ENCODE measurements around the gene ZC2HC1B. TPM values are rescaled to one million over a fixed set of nuclear protein-coding genes. Genes with fewer than 3 reads are reported as not detected.
A peak's percentile ranks its signal among the peaks of the same experiment; 100 is the strongest.

Gene ZC2HC1B
- total and polyA plus RNA-seq, 9 of the 15 experiments (the other 6 are each of a cell fraction or from before 2014, with no cell fraction given): not detected

DNA sequence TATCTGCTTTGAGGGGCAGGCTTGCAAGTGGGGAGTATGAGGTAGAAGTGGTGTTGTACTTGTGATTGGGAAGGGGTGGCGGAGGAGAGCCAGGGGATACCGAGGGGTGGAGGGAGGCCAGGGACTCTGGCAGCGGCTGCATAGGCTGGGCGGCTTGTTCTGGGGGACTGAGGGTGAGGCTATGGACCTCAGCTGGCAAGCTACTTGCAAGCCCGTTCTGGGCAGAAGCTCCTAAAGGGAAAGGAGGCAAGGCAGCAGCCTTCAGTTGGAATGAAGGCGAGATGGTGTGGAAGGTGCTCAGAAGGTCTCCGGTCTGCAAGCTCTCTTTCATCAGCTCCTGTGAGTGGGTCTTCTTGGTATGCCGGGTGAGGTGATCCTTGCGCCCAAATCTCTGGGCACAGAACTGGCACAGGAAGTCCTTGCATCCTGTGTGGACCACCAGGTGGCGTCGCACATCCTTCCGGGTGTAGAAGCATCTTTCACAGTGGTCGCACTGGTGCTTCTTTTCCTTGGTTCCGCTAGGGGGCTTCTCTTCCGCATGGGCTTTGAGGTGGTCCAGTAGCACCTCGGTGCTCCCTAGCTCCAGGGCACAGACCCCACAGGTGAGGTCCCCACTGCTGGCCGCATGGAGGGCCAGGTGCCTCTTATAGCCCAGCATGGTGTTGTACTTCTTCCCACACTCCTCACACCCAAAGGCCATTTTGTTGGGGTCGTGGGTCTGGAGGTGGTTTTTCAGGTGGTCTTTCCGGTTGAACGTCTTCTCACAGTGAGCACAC is 77.8 kb downstream of the ZC2HC1B start (continued):
- TF ChIP-seq, protein P1, sequence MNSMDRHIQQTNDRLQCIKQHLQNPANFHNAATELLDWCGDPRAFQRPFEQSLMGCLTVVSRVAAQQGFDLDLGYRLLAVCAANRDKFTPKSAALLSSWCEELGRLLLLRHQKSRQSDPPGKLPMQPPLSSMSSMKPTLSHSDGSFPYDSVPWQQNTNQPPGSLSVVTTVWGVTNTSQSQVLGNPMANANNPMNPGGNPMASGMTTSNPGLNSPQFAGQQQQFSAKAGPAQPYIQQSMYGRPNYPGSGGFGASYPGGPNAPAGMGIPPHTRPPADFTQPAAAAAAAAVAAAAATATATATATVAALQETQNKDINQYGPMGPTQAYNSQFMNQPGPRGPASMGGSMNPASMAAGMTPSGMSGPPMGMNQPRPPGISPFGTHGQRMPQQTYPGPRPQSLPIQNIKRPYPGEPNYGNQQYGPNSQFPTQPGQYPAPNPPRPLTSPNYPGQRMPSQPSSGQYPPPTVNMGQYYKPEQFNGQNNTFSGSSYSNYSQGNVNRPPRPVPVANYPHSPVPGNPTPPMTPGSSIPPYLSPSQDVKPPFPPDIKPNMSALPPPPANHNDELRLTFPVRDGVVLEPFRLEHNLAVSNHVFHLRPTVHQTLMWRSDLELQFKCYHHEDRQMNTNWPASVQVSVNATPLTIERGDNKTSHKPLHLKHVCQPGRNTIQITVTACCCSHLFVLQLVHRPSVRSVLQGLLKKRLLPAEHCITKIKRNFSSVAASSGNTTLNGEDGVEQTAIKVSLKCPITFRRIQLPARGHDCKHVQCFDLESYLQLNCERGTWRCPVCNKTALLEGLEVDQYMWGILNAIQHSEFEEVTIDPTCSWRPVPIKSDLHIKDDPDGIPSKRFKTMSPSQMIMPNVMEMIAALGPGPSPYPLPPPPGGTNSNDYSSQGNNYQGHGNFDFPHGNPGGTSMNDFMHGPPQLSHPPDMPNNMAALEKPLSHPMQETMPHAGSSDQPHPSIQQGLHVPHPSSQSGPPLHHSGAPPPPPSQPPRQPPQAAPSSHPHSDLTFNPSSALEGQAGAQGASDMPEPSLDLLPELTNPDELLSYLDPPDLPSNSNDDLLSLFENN (IDR thresholded peaks at IDR 0.05; ENCODE audit: low read depth in 2 of 2, low read length in 2 of 2): no peak
- no peak for TF ChIP-seq OTX1 (CRISPR knock-in tag; IDR thresholded peaks at IDR 0.05)
- no peak for TF ChIP-seq ZC3H11A (IDR thresholded peaks at IDR 0.05; ENCODE audit: low read depth, low read length)
- no peak for TF ChIP-seq ZNF347 (CRISPR knock-in tag; IDR thresholded peaks at IDR 0.05; ENCODE audit: low read depth)
- TF ChIP-seq, protein P2, sequence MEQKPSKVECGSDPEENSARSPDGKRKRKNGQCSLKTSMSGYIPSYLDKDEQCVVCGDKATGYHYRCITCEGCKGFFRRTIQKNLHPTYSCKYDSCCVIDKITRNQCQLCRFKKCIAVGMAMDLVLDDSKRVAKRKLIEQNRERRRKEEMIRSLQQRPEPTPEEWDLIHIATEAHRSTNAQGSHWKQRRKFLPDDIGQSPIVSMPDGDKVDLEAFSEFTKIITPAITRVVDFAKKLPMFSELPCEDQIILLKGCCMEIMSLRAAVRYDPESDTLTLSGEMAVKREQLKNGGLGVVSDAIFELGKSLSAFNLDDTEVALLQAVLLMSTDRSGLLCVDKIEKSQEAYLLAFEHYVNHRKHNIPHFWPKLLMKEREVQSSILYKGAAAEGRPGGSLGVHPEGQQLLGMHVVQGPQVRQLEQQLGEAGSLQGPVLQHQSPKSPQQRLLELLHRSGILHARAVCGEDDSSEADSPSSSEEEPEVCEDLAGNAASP (IDR thresholded peaks at IDR 0.05): no peak
- TF ChIP-seq, protein P3, sequence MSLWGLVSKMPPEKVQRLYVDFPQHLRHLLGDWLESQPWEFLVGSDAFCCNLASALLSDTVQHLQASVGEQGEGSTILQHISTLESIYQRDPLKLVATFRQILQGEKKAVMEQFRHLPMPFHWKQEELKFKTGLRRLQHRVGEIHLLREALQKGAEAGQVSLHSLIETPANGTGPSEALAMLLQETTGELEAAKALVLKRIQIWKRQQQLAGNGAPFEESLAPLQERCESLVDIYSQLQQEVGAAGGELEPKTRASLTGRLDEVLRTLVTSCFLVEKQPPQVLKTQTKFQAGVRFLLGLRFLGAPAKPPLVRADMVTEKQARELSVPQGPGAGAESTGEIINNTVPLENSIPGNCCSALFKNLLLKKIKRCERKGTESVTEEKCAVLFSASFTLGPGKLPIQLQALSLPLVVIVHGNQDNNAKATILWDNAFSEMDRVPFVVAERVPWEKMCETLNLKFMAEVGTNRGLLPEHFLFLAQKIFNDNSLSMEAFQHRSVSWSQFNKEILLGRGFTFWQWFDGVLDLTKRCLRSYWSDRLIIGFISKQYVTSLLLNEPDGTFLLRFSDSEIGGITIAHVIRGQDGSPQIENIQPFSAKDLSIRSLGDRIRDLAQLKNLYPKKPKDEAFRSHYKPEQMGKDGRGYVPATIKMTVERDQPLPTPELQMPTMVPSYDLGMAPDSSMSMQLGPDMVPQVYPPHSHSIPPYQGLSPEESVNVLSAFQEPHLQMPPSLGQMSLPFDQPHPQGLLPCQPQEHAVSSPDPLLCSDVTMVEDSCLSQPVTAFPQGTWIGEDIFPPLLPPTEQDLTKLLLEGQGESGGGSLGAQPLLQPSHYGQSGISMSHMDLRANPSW (CRISPR knock-in tag; IDR thresholded peaks at IDR 0.05): no peak
- TF ChIP-seq KAT8 (IDR thresholded peaks at IDR 0.05; ENCODE audit: low read depth): no peak
- no peak for TF ChIP-seq ZNF436 (CRISPR knock-in tag; IDR thresholded peaks at IDR 0.05)
- TF ChIP-seq, protein P4, sequence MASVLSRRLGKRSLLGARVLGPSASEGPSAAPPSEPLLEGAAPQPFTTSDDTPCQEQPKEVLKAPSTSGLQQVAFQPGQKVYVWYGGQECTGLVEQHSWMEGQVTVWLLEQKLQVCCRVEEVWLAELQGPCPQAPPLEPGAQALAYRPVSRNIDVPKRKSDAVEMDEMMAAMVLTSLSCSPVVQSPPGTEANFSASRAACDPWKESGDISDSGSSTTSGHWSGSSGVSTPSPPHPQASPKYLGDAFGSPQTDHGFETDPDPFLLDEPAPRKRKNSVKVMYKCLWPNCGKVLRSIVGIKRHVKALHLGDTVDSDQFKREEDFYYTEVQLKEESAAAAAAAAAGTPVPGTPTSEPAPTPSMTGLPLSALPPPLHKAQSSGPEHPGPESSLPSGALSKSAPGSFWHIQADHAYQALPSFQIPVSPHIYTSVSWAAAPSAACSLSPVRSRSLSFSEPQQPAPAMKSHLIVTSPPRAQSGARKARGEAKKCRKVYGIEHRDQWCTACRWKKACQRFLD (CRISPR knock-in tag; IDR thresholded peaks at IDR 0.05): no peak
- TF ChIP-seq, protein P5, sequence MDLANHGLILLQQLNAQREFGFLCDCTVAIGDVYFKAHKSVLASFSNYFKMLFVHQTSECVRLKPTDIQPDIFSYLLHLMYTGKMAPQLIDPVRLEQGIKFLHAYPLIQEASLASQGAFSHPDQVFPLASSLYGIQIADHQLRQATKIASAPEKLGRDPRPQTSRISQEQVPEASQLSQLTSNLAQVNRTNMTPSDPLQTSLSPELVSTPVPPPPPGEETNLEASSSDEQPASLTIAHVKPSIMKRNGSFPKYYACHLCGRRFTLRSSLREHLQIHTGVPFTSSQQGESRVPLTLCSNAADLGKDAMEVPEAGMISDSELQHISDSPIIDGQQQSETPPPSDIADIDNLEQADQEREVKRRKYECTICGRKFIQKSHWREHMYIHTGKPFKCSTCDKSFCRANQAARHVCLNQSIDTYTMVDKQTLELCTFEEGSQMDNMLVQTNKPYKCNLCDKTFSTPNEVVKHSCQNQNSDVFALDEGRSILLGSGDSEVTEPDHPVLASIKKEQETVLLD (IDR thresholded peaks at IDR 0.05): no peak
- no peak for TF ChIP-seq ASH1L (IDR thresholded peaks at IDR 0.05; ENCODE audit: borderline replicate concordance, low read depth, partially characterized antibody)
- peak; percentile 60; the same call in 1 of the 2 replicates for TF ChIP-seq GABPB1 (CRISPR knock-in tag; IDR thresholded peaks at IDR 0.05)
- TF ChIP-seq, protein P6, sequence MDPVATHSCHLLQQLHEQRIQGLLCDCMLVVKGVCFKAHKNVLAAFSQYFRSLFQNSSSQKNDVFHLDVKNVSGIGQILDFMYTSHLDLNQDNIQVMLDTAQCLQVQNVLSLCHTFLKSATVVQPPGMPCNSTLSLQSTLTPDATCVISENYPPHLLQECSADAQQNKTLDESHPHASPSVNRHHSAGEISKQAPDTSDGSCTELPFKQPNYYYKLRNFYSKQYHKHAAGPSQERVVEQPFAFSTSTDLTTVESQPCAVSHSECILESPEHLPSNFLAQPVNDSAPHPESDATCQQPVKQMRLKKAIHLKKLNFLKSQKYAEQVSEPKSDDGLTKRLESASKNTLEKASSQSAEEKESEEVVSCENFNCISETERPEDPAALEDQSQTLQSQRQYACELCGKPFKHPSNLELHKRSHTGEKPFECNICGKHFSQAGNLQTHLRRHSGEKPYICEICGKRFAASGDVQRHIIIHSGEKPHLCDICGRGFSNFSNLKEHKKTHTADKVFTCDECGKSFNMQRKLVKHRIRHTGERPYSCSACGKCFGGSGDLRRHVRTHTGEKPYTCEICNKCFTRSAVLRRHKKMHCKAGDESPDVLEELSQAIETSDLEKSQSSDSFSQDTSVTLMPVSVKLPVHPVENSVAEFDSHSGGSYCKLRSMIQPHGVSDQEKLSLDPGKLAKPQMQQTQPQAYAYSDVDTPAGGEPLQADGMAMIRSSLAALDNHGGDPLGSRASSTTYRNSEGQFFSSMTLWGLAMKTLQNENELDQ (CRISPR knock-in tag; IDR thresholded peaks at IDR 0.05; ENCODE audit: borderline replicate concordance): no peak
- no peak for TF ChIP-seq ZC3H8 (IDR thresholded peaks at IDR 0.05)

Measured in K562 (cell line).